NCI-H524 treated with DMSO at 0.1 percent for 48 hours (cell line): ENCODE data around the gene NR1H2.
"Not testable (repeated sequence)": the region's sequence is repeated elsewhere in the genome, so short reads cannot be mapped to it uniquely, and the experiment has no call there.

Experiments
- DNase-seq: peaks from one replicate; lab custom pipeline; 2025; lab: John Stamatoyannopoulos, UW

The NR1H2 gene

DNA sequence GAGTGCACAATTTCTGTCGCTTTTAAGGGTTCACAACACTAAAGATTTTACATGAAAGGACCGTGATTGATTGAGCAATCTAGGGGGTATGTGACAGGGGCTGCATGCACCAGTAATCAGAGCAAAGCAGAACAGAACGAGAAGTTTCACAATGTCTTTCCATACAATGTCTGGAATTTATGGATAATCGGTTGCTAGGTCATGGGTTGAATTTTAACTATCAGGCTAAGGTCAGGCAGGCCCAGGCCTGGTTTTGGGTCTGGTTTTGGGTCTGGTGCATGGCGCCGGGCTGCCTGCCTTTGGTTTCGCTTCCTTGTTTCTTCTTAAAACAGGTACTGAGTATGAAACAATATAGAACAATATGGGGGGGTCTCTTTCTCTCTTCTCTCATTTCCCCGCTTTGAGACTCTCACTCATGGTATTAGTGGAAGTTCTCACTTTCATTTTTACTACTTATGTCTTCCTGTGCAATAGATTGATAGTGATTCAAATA, 29.1 kb upstream of the NR1H2 start:
- not testable (repeated sequence) for DNase-seq

DNA sequence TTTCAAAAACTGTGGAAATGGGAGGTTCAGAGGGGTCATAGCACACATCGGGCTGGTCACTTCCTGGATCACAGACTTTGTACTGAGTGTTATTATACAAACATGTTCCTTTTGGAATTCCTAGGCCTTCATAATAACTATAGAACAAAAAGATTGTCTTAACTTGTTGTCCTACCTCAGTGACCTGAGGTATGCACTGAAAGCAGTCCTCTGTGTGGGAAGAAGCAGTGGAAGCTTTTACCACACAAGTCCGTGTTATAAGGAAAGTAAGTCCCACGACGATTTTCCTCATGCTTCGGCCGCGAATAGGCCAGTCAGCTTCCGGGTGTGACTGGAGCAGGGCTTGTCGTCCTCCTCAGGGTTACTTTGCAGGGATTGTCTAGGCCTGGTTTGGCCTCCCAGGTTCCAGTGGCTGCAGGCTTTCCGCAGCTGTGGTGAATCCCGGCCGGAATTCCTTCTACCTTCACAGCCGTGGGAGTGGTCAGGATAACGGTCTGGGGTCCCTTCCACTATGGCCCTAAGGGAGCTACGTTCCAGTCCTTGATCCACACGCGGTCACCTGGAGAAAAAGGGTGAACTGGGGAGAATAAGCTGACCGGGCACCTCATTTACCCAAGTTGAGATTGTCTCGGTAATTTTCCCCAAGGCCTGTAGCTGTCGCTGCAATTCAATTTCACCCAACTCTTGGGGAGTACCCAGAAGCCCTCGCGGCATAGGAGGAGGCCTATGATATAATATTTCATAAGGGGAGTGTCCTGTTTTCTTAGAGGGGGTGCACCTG, 26.8 kb upstream of the NR1H2 start:
- DNase-seq, result no peak

DNA sequence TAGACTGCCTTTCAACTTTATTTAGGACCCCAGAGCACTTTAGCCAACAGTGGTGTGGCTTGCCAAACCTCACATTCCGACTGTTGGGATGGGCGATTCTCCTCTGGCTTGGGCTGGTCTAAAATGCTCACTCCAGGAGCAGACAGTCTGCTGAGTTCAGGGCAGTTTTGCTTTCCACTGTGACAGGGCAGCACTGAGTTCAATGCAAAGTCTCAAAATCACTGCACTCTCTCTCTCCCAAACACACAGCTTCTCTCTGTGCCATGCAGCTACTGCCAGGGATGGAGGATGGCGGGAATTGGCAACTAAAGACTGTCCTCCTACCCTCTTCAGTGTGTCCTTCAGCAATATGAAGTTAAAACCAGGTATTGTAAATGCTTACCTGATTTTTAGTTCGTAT, 24.0 kb upstream of the NR1H2 start:
- DNase-seq, result no peak

DNA sequence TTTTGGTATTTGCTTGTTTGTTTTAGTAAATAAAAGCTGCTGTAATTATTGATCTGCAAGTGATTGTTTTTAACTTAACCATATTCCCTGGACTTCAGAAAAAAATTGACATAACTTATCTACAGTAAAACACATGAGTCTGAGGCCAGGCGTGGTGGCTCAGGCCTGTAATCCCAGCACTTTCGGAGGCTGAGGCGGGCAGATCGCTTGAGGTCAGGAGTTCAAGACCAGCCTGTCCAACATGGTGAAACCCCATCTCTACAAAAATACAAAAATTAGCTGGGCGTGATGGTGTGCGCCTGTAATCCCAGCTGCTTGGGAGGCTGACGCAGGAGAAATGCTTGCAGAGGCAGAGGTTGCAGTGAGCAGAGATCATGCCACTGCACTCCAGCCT, 22.8 kb upstream of the NR1H2 start:
- not testable (repeated sequence) for DNase-seq

DNA sequence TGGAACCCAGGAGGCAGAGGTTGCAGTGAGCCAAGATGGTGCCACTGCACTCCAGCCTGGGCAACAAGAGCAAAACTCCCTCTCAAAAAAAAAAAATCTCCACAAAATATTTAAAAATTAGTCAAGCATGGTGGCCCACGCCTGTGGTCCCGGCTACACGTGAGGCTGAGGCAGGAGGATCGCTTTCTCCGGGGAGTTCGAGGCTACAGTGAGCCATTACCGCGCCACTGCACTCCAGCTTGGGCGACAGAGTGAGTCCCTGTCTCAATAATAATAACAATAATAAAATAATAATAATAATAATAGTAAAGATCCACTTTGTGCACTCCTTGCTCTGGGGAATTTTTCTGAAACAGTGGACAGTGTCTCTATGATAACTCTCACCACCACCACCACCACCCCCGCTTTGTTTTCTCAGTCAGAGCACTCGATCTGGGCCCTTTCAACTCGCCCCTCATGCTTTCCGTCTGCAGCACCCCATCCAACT, 19.5 kb upstream of the NR1H2 start:
- no peak for DNase-seq

DNA sequence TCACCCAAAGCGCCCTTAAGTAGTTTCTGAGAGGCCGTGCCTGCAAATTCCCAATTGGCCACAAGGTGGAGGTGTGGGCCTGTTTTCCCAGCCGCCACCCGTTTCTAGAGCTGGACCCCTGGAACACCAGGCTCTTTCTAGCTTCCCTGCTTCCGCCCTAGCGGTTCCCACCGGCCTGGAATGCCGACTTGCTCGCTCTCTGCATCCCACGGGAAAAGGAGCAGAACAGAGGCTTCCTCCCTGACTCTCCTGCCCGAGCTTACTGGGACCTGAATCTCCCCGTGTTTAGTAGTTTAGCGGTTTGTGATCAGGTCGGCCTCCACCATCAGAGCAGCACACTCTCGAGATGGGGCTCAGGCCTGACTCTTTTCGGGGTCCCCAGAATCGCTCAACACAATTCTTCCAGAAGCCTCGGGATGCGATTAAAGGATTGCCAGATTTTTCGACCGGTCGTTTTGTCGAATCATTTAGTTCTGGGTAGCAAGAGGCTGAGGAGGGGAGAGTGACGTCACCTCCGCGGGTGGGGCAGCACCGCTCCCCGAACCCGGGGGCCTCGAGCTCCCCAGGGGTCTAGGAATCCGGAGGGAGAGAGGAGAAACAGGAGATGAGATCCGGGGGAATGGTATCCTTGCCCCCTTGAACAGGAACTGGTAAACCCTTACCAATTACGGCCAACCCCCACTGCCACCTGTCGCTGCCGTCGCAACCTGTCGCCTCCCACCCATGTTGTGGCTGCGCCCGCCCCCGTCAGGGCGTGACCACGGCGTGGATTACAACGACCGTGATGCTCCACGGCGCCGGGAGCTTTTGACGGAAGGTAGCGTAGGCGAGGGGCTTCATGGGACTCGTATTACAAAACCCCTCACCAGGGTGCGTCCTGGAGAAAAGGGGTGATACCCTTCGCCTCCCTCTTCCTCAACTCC, 18.8 kb upstream of the NR1H2 start:
- no peak for DNase-seq

DNA sequence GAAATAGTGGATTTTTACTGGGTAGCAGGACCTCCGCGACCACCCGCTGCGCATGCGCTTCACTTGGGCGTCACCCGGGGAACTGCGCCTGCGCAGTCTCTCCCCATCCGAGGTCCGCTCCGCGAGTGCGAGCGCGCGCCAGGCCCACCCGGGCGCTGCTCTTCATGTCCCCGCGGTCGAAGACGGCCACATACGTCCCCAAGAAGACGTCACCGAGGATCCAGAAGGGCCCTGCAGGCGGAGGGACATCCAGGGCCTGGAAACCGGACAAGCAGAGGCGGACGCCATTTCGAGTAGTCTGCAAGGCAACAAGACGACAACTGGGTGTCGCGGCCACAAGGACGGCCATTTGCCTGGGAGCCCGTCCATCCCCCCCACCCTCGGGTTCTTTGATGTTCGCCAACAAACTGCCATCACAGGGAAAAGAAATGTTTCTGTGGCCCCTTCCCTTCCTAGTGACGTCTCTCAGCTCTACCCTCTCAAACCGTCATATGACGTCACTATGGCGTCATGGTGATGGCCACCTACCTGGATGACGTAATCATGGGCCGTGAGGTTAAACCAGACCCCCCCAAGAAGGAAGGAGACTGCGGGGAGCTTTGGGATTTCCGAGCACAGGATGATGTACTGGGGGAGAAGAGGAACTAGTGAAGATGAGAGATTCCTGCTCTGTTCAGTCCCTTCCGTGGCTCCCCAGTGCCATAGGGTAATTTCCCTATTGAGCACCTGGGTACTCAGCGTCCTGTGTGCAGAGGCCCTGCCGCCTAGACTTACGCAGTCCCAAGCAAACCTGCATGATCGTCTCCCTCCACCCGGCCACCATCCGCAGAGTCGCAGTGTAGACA, 17.6 kb upstream of the NR1H2 start:
- no peak for DNase-seq

DNA sequence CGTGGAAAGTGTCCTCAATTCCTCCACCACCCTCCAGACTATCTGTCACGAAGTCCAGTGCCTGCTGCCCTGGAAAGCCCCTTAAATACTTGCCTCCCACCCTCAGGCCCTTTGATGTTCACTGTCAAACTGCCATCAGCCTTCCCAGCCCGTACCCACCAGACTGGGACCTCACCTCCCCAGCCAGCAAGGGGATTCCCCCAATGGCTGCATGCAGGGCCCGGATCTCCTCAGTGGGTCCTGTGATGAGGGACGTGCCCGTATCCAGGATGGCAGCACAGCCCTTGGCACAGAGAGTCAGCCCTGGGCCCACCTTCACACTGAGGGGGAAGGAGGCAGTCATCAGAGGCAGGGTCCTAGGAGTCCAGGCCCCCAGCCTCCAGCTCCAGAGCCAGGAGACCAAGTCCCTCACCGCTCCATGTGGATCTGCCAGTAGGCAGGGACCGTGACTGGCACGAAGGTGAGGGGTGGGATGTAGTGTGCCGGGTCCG, 16.9 kb upstream of the NR1H2 start:
- DNase-seq, result no peak

DNA sequence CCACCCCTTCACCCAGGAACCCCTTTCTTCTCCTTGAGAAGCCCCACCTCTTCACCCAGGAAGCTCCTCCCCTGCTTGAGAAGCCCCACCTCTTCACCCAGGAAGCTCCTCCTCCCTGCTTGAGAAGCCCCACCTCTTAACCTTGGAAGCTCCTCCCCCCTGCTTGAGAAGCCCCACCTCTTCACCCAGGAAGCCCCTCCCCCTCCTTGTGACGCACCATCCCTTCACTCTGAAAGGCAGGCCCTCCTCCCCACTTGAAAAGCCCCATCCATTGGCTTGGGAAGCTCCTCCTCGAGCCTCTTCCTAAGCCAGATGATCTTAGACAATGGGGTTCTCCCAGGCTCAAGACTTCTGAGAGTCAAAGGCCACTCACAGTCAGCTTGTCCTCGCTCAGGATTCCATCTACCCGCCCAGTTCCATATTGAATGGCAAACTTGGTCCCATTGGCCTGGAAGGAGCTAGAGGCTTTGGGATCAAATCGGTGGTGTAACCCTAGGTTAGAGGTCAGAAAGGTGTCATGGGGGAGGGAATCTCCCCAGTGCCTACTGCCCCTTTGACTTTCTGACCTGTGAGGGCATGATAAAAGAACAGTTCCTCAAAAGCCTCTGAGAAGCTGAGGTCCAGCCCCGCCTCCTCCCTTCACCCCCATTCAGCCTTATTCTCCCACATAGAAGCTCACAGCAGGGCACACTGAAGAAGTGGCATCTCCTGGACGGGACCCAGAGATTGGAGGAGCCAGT, 14.8 kb upstream of the NR1H2 start:
- no peak for DNase-seq

DNA sequence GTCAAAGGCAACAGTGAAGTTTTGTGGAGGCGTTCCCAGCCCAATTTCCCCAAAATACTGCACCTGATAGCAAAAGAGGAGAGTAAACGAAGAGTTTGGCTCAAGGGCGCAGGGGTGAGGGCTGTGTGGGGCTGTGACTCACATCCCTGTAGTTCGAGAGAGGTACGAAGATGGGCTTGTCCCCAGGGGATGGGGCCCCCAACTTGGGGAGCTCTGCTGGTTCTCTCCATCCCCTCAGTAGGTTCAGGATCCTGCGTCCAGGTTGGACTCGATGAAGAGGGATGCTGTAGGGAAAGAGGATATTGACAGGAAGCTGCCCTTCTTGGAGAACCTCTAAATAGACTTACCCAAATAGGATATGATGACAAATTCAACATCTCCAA, 14.2 kb upstream of the NR1H2 start:
- DNase-seq, result no peak

DNA sequence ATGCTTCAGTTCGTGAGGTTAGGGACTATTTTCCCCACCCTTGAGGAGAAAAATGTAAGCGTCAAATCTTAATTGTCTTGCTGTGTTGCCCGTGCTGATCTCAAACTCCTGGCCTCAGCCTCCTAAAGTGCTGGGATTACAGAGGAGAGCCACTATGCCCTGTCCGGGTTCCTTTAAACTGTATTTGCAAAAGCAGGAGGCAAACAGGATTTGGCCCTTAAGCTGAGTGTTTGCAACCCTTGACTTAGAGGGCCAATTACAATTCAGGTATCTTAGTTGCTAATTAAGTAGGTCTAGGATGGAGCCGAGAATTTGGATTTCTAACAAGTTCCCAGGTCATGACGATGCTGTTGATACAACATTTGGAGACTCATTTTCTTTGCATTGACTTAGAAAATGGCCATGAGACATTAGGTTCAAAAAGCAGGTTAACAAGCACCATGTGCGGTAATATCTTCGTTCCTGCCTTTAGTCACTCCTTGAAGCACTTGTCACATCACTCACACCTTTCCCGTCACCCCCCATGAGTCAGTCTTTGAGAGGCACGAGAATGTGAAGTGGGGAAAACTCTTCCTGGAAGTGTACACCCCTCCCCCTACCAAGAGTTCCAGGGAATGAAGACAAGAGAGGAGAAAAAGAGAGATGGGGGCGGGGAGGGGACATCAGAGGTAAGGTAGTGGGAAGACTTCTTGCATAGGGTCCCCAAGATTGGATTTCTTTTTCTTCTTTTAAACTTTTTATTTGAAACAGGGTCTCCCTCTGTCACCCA, 13.4 kb upstream of the NR1H2 start:
- DNase-seq, result no peak

DNA sequence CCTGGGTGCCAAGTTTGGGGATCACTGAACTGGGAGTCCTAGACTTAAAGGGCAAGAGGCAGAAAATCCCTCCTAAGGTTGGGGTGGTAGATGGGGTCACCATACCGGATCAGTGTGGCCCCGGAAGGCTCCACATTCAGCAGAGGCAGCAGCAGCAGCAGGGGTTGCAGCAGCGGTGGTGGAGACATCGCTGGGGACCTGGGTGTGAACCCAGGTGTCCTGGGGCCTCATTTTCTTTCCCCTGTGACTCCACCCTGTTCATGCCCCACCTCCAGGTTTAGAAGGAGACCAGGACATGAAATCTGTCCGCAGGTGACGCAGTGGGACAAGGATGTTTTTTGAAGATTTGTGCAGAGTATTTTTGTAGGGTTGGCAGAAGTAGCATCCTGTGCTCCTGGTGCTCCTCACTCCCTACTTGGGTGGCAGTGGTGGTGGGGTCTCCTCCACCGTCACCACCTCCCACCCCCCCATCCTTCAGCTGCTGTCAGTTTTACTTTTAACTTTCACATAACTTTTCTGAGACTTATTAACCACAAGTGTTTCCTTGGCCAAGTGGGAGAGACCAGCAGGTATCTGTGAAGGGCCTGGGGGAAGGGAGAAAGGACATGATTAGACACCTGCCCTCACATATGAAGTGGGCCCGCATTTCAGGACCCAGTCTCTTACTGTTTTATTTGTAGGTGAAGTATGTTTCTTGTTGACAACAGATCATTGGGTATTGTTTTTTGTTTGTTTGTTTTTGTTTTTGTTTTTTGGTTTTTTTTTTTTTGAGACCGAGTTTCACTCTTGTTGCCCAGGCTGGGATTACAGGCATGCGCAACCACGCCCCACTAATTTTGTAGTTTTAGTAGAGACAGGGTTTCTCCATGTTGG, 10.6 kb upstream of the NR1H2 start, which contains the start of gene NAPSA:
TSS of gene NAPSA (minus strand) at position 206 of the 873 bp plus-strand sequence. CDS start at position 188, 18 bp downstream.
- no peak for DNase-seq

DNA sequence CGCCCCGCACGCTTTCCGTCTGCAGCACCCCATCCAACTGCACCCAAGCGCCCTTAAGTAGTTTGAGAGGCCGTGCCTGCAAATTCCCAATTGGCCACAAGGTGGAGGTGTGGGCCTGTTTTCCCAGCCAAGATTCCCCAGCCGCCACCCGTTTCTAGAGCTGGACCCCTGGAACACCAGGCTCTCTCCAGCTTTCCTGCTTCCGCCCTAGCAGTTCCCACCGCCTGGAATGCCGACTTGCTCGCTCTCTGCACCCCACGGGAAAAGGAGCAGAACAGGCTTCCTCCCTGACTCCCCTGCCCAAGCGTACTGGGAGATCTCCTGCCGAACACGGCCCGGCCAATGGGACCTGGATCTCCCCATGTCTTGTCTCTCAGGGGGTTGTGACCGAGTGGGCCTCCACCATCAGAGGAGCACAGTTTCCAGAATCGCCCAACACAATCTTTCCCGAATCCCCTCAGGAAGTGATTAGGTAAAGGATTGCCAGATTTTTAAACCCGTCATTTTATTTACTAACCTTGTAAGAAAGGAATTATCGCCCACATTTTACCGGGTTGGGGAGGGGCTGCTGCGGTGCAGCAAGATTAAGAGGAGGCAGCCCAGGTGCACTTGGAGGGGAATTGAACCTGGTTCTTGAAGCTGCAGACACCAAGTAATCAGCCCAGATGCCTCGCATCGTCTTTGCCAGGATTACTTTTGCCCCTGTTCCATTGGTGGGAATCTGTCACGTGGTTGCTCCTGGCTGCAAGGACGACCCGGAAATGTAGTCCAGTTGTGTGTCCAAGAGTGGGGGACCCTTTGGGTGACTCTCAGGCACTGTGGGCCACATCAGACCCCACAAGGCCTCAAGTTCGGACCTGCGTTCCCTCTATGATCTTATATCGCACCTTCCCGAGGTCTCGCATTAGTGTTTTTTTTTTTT, 7.3 kb upstream of the NR1H2 start:
- no peak for DNase-seq

DNA sequence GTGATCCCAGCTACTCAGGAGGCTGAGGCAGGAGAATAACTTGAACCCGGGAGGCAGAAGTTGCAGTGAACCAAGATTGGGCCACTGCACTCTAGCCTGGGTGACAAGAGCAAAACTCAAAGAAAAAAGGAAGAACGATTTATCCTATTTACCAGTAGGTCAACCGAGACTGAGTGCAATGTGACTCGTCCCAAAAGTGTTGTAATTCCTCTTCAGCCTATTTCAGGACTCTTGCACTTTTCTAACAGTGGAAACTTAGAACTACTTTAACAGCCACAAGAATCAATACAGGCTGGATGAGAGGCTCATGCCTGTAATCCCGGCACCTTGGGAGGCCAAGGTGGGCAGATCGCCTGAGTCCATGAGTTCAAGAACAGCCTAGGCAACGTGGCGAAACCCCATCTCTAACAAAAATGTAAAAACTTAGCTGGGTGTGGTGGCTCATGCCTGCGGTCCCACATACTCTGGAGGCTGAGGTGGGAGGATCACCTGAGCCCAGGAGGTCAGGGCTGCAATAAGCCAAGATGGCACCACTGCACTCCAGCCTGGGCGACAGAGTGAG, 4.3 kb upstream of the NR1H2 start:
- DNase-seq, result no peak

DNA sequence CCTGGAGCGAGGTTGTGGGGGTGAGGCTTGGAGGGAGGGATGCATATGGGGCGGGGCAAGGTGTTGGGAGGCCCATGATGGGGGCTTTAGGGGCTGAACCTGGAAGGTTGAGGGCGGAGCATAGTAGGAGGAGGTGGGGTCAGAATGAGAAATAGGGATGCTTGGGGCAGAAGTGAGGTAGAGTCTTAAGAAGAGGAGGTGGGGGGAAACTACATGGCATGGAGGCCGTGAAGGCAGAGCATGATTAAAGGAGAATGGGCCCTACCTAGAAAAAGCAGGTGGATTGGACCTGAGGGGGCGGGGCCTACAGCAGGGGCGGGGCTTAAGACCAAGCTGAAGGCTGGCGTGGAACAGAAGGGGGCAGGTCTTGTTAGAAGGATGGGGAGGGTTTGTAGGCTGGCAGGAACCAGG, 799 bp downstream of the NR1H2 start:
- DNase-seq, result no peak

DNA sequence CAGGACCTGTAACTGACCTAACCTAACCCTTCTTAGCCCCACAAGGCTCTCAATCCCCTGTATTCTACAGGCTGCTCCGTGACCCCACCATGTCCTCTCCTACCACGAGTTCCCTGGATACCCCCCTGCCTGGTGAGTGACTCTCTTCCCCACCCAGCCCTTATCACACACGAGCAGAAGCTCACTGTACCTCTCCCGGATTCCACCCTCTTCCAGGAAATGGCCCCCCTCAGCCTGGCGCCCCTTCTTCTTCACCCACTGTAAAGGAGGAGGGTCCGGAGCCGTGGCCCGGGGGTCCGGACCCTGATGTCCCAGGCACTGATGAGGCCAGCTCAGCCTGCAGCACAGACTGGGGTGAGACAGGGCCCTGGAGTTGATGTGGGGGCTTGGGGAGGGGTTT, 1.3 kb downstream of the NR1H2 start:
- no peak for DNase-seq

DNA sequence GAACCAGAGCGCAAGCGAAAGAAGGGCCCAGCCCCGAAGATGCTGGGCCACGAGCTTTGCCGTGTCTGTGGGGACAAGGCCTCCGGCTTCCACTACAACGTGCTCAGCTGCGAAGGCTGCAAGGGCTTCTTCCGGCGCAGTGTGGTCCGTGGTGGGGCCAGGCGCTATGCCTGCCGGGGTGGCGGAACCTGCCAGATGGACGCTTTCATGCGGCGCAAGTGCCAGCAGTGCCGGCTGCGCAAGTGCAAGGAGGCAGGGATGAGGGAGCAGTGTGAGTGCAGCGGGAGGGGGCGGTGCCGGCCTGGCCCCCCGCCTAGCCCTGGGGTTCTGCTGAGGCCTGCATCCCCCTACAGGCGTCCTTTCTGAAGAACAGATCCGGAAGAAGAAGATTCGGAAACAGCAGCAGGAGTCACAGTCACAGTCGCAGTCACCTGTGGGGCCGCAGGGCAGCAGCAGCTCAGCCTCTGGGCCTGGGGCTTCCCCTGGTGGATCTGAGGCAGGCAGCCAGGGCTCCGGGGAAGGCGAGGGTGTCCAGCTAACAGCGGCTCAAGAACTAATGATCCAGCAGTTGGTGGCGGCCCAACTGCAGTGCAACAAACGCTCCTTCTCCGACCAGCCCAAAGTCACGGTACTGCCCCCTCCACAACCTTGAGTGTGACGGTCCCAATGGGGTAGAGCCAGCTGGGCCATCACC, 2.1 kb downstream of the NR1H2 start:
- no peak for DNase-seq
